Measurements from ENCODE around the gene ISCA2.

DNA sequence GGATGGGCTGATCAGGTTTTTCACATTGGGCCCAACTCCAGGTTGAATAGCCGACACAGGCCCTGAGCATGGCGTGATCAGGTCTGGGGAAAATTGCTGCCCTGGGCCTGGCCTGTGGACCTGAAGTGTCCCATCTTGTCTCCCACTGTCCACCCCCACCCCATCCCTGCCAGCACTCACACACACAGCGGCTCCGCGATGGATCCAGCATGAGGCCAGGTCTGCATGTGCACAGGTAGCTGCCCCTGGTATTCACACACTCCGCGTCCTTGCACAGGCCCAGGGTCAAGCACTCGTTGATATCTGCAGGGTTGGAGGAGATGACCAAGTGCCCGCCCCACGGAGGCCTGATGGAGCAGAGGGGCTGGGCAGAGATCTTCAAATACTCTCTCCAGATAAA, 38.7 kb downstream of the ISCA2 start:
- TF ChIP-seq, protein P1, sequence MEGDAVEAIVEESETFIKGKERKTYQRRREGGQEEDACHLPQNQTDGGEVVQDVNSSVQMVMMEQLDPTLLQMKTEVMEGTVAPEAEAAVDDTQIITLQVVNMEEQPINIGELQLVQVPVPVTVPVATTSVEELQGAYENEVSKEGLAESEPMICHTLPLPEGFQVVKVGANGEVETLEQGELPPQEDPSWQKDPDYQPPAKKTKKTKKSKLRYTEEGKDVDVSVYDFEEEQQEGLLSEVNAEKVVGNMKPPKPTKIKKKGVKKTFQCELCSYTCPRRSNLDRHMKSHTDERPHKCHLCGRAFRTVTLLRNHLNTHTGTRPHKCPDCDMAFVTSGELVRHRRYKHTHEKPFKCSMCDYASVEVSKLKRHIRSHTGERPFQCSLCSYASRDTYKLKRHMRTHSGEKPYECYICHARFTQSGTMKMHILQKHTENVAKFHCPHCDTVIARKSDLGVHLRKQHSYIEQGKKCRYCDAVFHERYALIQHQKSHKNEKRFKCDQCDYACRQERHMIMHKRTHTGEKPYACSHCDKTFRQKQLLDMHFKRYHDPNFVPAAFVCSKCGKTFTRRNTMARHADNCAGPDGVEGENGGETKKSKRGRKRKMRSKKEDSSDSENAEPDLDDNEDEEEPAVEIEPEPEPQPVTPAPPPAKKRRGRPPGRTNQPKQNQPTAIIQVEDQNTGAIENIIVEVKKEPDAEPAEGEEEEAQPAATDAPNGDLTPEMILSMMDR (IDR thresholded peaks at IDR 0.05): no peak
- TF ChIP-seq POLR2AphosphoS5 (IDR thresholded peaks at IDR 0.05; ENCODE audit: insufficient read depth in 1 of 2, low read depth in 1 of 2): no peak
- no peak for TF ChIP-seq POLR2A (IDR thresholded peaks at IDR 0.05)

All from vagina (tissue), 2 donors.